Thyroid gland (tissue), 4 donors: ENCODE data around the gene TMEM202.

ENCODE experiments used
- POLR2A ChIP-seq, 2 donors: fragments of 450-650 bp; IDR thresholded peaks; one replicate each; pipeline ENCODE4 v1.6.1; 2017; ENCODE audit warnings: antibody characterized with exemption in 2 of 2, mild to moderate bottlenecking in 2 of 2, moderate library complexity in 1 of 2
- TF ChIP-seq, protein P1 (sequence below), 6 experiments: fragments of 200-600 bp in 3 of 6; fragments of 450-650 bp in 3 of 6; sonication (generic) in 3 of 6; IDR thresholded peaks; one replicate each; pipeline ENCODE4 v1.5.1; 2016 to 2019; ENCODE audit warnings: antibody characterized with exemption in 6 of 6, mild to moderate bottlenecking in 2 of 6, inconsistent platforms in 1 of 6, moderate library complexity in 1 of 6

DNA sequence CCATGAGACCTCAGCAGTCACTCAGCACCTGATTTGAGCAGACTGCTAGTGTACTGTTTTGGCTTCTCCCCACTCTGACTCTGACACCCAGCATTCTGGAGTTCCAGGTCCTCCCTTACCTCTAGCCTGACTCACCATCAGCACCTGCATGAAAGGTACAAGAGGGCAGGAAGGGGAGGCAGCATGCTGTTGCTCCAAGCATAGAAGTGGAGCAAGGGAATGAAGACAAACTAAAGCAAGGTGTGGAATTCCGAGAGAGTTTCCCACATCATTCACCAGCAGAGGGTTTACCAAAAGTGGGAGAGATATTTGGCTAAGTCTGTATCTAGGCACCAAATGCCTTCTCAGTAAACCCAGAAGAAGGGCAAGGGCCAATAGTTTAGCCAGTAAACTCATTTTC lies 43.6 kb upstream of the TMEM202 start:
- TF ChIP-seq, protein P1, sequence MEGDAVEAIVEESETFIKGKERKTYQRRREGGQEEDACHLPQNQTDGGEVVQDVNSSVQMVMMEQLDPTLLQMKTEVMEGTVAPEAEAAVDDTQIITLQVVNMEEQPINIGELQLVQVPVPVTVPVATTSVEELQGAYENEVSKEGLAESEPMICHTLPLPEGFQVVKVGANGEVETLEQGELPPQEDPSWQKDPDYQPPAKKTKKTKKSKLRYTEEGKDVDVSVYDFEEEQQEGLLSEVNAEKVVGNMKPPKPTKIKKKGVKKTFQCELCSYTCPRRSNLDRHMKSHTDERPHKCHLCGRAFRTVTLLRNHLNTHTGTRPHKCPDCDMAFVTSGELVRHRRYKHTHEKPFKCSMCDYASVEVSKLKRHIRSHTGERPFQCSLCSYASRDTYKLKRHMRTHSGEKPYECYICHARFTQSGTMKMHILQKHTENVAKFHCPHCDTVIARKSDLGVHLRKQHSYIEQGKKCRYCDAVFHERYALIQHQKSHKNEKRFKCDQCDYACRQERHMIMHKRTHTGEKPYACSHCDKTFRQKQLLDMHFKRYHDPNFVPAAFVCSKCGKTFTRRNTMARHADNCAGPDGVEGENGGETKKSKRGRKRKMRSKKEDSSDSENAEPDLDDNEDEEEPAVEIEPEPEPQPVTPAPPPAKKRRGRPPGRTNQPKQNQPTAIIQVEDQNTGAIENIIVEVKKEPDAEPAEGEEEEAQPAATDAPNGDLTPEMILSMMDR (IDR thresholded peaks at IDR 0.05) = no peak
- no peak for TF ChIP-seq POLR2A (IDR thresholded peaks at IDR 0.05)
